Islet of Langerhans (tissue), 1 donor: ENCODE results near the gene SNAP29.
"Not testable (repeated sequence)": the region's sequence is repeated elsewhere in the genome, so short reads cannot be mapped to it uniquely, and the experiment has no call there.

Experiments
- FAIRE-seq: peaks from one replicate; lab custom pipeline; 2011; peaks lifted over from hg19 to GRCh38; lab: Jason Lieb, UNC

The SNAP29 gene

GRCh38 chr22:20901093-20902033 lies 42.6 kb downstream of the SNAP29 start:
- FAIRE-seq = not testable (repeated sequence)

DNA sequence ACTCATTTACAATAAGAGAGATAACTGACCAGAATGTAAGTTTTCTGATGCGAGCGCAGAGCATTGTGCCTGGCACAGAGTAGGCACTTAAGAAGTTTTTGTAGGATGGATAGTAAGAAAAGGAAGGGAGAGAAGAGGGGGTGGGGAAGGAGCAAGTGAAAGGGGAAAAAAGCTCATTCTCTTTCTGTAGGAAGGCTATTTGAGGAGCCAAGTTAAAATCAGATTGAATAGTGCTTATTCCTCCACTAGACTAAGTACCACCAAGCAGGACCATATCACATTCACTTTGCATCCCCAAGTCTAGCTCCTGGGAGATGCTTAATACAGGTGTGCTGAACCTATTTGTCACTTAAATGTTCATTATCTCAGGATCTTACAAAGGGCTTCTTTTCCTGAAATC lies 44.3 kb downstream of the SNAP29 start:
- FAIRE-seq = no peak

DNA sequence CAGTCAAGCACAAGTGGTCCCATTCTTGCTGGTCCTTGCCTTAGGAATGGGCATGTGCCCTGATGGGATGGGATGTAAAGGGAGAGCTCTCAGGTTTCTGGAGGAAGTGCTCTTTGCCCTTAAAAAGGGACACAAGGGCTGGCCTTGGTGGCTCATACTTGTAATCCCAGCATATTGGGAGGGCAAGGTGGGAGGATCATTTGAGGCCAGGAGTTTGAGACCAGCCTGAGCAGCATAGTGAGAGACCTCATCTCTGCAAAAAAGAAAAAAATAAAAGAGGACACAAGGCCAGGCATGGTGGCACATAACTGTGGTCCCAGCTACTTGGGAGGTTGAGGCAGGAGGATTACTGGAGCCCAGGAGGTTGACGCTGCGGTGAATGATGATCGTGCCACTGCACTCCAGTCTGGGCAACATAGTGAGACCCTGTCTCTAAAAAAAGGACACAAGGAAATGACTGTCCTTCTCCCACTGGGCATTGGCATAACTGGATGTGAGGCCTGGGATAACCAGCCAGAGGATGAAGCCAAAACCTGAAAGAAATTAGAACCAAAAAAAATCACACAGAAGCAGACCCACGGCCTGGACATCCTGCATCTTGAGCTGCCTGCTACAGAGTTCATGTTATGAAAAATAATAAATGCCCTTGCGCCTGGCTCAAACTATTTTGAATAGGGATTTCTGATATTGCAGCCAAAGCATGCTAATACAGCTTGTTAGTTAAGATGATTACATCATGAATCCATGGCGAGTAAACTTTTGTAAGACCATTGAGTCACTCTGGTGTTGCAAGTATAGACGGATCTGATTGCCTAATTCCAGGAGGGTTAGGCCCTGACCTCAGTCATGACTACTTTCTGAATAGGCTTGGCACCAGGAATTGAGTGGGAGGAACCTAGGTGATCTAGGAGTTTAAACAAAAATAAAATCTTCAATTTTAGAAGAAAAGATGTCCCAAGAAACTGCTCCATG lies 45.5 kb downstream of the SNAP29 start:
- FAIRE-seq = no peak

DNA sequence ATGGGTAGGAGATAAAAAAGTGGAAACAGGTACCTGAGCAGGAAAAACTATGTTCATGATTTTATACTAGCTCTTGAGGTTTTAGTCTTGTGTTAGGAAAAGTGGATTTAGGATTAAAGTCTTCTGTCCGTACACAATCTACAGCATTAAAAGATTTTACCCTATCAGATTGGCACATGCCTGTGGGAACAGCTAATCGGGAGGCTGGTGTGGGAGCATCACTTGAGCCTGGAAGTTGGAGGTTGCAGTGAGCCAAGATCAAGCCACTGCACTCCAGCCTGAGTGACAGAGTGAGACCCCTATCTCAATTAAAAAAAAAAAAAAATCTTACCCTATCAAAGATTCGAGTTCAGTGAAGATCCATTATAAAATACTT lies 46.2 kb downstream of the SNAP29 start:
- no peak for FAIRE-seq

- FAIRE-seq = no peak
Observed at GRCh38 chr22:20905415-20906386, 46.9 kb downstream of the SNAP29 start.

- FAIRE-seq = no peak
Observed at GRCh38 chr22:20906387-20906767, 47.6 kb downstream of the SNAP29 start.

DNA sequence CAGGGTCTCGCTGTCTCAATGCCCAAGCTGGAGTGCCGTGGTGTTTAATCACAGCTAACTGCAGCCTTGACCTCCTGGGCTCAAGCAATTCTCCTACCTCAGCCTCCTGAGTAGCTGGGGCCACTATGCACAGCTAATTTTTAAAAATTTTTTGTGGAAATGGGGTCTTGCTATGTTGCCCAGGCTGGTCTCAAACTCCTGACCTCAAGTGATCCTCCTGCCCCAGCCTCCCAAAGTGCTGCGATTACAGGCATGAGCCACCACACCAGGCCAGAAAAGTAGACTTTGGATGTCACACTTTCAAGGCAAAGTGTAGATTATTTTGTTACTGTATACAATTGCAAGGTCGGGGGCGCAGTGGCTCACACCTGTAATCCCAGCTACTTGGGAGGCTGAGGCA lies 49.9 kb downstream of the SNAP29 start:
- FAIRE-seq = not testable (repeated sequence)

DNA sequence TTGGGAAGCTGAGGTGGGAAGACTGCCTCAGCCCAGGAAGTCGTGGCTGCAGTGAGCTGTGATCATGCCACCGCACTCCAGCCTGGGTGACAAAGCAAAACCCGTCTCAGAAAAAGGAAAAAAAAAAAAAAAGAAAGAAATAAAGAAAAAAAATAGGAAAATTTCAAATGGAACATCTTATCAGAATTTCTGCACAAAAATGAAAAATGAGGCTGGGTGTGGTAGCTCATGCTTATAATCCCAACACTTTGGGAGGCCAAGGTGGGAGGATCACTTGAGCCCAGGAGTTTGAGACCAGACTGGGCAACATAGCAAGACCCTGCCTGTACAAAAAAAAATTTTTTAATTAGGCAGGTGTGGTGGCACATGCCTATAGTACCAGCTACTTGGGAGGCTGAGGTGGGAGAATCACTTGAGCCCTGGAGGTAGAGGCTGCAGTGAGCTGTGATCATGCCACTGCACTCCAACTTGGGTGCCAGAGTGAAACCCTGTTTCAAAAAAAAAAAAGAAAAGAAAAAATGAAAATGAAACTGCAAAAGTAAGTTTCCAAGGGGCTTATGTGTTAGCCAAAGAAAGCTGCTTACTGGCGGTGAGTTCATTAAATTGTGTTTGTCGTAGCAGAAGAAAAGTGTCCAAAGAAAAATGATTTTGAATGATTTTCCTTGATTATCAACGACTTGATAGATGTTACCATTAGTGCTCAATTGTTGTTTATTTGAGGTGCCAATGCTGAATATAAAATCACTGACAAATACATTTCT lies 50.9 kb downstream of the SNAP29 start:
- no peak for FAIRE-seq

DNA sequence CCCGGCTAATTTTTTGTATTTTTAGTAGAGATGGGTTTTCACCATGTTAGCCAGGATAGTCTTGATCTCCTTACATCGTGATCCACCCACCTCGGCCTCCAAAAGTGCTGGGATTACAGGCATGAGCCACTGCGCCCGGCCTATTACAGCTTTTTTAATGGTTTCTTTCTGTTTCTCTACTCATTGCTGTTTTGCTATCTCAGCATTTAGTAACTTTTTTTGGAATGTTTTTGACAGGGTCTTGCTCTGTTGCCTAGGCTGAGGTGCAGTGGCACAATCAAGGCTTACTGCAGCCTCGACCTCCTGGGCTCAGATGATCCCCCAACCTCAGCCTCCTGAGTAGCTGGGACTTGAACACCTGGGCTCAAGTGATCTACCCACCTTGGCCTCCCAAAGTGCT lies 53.7 kb downstream of the SNAP29 start:
- no peak for FAIRE-seq

DNA sequence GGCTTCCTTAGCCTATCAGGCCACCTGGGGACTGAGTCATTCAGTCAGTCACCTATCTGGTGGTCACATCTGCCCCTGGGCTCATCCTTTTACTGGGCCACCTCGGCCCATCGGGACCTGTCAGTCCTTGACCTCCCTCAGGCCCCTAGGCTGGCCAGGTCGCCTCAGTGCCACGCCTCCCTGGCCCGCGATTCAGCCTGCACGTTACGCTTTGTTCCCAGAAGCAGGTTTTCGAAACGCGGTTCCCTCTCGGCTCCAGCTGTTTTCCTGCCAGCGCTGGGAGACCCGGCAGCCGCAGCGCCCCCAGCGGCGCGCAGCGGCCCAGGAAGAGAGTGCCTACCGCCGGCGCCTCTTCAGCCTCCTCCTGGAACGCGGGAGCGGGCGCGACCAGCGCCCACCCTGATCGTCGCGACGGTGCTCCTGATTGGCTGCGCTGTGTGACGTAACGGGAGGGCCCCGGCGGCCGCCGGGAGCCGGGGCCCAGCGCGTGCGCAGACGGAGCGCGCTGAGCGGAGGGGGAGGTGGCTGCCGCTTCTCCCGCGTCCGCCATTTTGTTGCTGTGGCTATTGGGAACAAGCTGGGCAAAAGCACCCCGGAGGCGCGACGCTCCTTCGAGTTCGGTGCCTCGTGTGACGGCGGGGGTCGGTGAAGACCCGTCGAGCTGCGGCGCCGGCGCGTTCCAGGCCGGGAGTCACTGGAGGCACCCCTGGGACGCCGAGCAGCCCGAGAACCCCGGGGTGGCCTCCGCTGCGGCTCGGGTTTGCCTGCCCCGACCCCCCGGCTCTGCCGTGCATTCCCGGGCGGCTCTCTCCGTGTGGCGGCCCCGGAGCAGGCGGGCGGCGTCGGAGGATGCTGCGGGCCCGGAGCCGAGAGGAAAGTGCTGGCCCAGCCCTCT lies 58.4 kb downstream of the SNAP29 start, which contains the start of gene CRKL:
TSS of gene CRKL (plus strand) at position 492 of the 895 bp plus-strand sequence. CDS start 528 bp downstream, outside the sequence.
- FAIRE-seq = no peak

DNA sequence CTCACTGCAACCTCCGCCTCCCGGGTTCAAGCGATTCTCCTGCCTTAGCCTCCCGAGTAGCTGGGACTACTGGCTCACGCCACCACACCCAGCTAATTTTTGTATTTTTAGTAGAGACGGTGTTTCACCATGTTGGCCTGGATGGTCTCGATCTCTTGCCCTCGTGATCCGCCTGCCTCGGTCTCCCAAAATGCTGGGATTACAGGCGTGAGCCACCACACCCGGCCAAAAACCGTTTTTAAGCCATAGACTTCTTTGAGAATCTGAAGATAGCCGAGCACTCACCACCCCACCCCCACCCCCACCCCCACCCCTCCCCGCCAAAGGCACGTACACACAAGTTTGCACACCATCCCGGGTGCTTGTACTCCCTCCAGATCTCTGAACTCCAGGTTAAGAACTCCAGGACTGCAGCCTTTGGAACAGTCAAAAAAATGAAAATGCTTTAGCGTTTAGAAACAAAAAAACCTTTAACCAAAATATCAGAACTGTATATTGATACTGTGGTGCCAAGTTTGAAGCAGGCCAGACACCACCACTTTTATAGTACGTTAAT lies 59.9 kb downstream of the SNAP29 start:
- FAIRE-seq = no peak

GRCh38 chr22:20919718-20920117 lies 60.9 kb downstream of the SNAP29 start:
- no peak for FAIRE-seq

GRCh38 chr22:20920881-20921203 lies 62.0 kb downstream of the SNAP29 start:
- no peak for FAIRE-seq

- no peak for FAIRE-seq
Observed at GRCh38 chr22:20922141-20922751, 63.4 kb downstream of the SNAP29 start.

DNA sequence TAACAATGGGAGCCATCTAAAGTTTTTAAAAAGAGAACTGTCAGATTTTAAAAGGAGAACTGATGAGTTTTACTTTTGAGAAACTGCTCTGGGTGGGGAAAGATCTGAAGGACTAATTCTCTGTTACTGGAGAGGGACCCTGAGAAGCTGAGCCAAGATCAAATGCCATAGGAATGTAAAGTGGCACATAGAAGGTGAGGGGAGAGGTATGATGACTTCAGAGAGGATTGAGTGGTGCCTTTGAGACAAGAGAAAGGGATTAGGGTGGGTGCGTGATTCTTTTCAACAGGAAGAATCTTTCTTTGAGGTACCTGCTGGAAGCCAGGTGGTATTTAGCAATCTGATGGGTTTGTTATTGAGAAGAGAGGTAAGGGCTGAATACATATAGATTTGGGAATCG lies 67.4 kb downstream of the SNAP29 start:
- FAIRE-seq = no peak

DNA sequence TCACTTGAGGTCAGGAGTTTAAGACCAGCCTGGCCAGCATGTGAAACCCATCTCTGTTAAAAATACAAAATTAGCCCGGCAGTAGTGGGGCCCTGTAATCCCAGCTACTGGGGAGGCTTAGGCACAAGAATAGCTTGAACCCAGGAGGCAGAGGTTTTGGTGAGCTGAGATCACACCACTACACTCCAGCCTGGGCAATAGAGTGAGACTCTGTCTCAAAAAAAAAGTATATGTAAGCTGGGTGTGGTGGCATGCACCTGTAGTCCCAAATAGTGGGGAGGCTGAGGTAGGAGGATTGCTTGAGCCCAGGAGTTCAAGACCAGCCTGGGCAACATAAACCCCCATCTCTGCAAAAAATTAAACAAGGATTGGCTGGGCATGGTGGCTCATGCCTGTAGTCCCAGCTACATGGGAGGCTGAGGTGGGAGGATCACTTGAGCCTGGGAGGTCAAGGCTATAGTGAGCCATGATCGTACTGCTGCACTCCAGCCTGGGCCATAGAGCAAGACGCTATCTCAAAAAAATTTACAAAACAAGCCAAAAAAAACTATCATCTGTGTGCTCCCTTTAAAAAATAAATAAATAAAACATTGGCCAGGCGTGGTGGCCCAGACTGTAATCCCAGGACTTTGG lies 69.2 kb downstream of the SNAP29 start:
- no peak for FAIRE-seq

DNA sequence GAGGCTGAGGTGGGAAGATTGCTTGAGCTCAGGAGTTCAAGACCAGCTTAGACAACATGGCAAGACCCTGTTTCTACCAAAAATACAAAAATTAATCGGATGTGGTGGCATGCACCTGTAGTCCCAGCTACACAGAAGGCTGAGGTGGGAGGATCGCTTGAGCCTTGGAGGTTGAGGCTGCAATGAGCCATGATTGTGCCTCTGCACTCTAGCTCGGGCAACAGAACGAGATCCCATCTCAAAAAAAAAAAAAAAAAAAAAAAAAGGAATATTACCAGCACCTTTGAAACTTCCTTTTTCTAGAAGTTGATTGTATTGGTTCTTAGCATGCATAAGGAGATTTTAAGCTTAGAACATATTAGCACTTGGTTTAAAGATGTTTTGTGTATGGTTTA lies 69.8 kb downstream of the SNAP29 start:
- FAIRE-seq = no peak

- no peak for FAIRE-seq
Observed at GRCh38 chr22:20930004-20930403, 71.2 kb downstream of the SNAP29 start.

GRCh38 chr22:20930435-20930834 lies 71.6 kb downstream of the SNAP29 start:
- FAIRE-seq = not testable (repeated sequence)
